NCI-H446 treated with DMSO at 0.1 percent for 48 hours (cell line): ENCODE data around the gene DUSP9.

Experiments used
- DNase-seq: peaks from one replicate; lab custom pipeline; 2025; lab: John Stamatoyannopoulos, UW

Gene DUSP9

DNA sequence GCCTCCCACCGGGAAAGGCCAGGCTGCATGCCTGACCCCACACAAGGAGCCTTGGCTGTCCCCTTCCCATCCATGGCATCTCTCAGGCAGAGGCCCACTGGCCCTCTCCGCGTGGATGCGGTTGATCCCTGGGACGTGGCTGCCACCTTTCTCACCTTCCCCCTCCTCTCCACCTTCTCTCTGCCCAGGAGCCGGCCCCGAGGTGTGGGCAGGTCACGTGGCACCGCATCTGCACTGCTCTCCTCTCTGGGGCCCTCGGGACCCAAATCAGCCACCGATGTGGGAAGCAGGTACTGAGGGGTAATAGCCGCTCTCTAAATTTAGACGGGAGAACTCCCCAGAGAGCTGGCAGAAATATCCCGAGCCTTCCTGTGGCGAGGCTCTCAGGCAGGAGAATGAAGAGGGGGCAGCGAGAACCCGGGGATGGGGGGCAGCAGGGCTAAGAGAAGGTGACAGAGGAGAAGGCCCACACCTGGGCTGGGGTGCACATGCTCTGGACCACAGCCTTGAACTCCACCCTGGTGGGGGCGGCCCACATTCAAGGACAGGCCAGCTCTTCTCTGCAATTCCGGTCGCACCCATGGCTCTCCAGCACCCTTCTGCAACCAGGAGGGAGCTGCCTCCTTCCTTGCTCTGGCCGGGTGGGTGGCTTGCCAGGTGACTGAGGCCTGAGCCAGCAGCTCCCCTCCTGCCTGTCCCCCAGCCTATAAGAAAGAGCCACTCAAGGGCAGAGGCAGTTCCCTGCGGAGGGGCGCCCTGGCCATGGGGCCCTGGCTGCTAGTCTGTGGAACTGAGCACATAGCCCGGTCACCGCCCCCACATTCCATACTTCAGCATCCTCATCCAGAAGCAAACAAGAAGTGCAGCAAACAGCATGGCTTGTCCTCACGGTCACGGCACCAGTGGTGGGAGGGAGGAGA is 9.6 kb upstream of the DUSP9 start:
- DNase-seq, result no peak

DNA sequence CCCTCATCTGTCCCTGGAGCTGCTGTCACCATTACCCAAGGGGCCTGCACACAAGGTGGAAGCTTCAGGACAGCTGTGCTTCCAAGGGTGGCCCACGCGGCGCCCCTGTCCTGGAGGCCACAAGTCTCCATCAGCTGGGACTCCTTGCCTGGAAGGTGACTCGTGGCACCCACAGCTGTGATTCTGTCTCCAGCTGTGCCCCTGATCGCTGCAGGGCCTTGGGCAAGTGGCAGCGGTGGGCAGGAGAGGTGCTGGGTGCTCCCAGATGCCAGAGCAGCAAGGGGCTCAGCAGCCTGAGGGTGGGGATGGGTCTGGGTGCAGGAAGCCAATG is 9.0 kb upstream of the DUSP9 start:
- no peak for DNase-seq

DNA sequence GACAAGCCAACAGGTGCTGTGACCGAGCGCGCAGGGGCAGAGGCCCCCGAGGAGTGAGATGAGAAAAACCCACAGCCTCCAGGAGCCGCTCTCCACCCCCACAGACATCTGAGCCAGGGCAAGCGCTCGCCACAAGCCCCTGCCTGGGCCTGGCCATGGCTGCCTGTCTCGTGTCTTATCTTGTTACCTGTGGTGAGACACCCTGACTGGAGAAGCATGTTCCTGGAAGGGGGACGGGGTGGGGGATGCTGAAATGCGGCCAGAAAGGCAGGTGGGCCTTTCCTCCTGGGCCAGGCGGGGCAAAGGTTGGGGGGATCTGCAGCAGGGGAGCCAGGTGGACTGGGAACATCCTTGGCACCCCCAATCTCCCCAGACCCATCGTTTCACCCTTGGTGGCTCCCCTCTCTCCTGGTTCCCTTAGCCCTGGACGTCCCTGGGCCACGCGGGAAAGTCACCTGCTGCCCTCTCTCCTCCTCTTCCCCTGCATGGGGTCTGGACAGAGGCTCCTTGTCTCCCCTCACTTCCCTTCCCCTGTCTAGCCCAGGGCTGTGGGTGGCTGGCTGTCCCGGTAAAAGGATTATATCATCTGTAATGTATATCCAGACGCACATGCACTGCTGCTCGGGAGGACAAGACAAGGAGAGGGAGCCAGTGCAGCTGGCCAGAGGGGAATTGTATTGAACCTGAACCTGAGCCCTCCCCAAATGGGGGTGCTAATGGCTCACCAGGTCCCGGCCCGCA is 8.4 kb upstream of the DUSP9 start:
- DNase-seq, result no peak

DNA sequence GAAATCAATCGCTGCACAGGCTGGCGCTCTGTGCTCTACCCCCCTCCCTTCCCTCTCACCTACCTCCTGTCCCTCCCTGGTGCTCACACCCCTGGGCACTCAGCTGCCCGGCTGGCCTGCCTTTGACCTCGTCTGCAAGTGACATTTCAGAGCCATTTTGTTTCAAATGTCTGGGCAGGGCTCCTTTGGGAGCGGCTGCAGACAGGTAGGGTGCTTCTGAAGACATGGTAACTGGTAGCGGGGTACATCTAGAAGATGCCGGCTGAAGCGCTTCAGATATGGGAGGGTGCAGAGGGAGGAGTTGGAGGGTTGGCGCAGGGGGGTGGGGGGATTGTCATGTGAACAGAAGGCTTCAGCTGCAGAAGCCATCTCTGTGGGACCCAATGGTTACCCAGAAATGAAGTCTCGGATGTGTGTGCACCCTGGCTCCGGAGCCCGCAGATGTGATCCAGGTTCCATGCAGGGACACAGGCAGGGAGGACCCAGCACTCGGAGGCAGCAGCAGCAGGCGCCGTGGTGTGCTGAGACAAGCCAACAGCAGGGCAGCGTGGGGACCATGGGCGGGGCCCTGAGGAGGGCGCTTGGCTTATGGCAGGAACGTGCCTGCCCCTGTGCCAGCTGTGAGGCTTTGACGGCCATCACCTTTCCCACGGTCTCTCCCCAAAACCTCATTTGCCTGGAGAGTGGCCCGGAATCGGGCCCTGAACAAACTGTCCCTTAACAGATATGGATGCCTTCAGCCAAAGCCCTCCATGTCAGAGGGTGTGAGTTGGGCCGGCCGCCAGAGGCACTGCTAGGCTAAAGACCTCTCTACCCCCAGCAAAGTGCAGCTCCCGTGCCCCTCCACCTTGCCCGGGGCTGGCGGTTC is 7.6 kb upstream of the DUSP9 start:
- DNase-seq, result no peak

DNA sequence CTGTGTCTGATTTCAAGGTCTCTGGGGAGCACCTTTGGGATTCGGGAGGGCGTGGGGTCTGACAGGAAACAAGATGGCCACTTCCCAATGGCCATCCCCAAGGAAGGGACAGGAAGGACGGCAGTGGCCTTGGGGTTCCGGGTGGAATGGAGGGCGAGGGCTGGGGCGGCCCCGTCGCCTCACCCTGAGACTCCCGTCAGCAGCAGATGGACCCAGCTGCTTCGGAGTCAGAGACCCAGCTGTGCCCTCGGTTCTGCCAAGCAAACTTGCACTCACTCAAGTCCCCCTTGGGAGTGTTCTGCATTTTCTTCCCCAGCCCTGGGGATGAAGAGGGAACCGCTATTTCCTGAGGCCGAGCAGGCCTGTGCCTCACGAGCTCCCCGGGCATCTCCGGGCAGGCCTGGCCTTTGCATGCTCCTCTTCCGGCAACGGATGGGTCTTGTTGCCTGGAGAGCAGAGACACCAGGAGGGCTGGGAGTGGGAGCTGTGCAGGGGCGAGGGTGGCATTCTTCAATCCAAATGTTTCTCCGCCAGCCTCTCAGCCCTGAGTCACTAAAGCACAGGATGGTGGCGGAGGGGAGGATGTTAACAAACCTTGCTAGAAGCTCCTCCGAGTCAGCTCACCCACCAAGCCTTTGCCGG is 6.8 kb upstream of the DUSP9 start:
- DNase-seq, result no peak

DNA sequence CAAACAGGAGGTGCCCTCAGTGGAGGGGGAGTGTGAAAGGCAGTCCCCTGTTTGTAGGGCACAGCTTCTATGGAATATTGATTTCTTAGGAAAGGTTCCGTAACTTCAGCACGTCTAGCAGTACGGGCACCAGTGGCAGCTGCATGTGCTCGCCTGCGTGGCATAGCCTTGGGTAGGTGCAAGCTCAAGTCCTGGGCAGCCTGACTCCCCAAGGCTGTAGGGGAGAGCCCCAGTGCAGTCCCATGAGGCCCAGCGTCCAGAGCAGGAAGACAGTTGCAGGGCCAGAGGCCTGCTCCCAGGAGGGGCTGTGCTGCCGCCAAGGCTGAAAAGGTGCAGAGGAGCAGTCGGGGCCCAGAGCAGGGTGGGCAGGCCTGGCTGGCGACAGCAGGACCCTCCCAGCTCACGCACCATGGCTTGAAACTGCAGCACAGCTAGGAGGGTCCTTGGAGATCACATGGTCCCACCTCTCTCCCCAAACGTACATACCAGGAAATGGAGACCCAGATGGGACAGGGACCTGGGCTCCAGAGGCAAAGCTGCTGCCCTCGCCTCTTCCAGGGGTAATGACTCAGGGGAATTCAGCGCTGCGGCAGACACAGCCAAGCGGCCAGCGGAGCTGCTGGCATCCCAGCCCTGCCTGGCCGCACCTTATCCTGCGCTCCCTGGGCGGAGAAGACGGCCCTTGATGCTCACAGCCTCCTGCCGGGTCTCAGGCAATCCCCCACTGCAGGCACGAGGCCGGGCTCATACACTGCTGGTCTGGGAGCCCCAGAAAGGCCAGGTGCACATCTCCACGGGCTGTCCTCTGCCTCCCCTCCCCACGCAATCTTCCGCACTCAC is 6.0 kb upstream of the DUSP9 start:
- DNase-seq, result no peak

DNA sequence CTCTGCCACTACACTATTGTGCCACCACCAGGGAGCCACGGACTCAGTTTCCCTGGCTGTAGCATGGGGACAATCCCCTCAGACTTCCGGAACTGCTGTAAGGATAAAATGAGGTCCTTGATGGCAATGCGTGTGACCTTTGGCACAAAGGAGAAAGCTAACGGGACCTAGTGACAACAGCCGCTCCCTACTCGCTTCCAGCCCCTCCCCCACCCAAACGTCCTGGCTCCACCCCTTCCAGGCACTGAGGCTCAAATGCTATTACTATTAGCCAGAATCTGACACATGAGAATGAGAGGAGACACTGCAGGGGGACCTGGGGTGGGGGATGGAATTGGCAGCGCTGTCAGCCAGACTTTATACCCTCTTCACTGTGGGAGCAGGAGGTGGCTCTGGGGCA is 5.4 kb upstream of the DUSP9 start:
- DNase-seq, result no peak

DNA sequence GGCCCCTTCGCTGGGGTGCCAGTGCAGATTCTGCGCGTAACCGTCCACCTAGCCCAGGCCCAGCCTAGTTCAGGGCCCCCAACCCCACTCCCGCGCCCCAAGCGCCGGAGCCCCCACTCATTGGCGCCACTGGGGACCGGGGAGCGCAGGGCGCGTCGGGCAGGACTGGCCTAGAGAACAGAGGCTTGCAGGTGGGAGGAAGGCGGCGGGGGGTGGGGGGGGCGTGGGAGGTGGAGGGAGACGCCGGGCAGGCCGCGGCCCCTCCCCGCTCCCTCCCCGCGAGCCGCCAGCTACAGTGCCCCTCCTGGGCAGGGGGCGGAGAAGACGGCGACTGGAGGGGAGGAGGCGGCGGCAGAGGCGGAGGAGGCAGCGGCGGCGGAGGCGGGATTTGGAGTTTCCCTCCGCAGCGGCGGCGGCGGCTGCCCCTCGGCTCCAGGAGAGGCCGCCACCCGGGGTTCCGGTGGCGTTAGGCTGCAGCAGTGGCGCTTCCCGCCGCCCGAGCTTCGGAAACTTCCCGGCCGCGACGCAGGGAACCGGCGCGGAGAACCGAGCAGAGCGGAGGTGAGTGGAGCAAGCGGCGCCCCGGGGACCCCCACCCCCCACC is 4.8 kb upstream of the DUSP9 start:
- DNase-seq, result no peak

DNA sequence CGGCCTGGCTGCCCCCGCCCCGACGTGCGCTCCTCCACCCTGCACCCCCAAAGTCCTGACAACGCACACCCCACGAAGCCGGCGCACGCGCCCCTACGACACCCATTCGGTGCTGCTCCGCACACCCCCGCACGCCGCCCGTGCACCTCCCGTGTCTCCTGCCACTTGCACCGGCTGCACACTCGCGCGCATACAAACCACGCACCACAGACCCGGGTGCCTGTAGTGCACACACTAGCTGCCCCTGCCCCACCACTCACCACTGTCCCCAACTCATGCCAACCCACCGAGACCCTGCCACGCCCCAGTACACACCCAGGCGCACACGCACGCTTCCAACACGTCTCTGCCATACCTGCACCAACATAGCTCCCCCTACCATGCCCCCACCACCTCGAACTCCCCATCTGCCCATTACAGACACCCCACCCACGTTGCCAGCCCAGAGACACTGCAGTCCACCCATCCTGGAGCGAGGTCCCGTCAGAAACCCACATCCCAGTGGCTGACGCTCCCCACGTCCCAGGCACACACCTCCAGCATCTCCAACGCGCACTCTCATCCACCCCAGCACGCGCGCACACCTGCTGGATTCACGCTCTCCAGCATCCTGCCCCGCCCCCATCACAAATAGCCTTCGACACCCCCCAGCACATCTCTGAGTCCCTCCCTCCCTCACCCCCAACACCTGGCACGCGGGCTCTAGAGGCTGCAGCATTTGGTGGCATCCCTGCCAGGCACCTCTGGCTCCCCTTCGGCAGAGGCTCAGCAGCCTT is 4.2 kb upstream of the DUSP9 start:
- DNase-seq, result no peak

DNA sequence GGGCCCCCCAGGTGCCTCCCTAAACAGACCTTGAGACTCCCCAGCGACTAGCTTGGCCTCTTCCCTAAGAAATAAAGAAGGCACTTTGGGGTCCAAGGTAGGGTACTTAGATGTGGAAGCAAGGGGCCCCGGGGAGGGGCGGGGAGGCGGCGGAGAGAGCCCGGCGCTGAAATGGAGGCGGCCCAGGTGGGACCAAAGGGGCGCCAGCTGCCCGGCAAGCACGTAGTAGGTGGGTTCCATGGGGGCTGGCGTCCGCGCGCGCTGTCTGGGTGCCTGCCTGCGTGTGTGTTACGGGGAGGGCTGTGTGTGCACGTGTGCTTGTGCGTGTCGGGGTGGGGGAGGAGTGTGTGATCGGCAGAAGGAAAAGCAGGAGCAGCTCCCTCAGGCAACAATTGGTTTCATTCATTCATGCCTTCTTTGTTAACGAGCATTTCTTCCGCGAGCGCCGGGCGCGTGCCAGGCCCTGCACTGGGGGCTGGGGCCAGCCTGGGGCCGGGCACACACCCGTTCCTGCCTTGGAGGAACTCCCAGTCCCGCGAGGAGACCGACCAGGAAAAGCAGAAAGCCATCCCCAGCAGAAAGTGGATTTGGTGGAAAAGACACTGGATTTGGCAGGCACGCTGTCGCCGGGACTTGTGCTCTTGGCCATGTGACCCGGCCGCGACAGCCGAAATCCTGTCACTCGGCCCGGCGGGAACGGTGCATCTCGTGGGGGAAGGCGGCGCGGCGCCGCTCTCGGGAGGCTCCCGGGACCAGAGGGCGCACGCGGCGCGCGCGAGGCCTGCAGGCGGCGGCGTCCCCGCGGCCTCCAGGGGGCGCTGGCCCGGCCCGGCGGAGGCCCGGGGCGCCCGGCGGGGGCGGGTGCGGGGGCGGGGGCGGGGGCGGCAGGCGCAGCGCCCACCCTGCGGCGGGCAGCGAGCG is 3.3 kb upstream of the DUSP9 start:
- DNase-seq, result no peak

DNA sequence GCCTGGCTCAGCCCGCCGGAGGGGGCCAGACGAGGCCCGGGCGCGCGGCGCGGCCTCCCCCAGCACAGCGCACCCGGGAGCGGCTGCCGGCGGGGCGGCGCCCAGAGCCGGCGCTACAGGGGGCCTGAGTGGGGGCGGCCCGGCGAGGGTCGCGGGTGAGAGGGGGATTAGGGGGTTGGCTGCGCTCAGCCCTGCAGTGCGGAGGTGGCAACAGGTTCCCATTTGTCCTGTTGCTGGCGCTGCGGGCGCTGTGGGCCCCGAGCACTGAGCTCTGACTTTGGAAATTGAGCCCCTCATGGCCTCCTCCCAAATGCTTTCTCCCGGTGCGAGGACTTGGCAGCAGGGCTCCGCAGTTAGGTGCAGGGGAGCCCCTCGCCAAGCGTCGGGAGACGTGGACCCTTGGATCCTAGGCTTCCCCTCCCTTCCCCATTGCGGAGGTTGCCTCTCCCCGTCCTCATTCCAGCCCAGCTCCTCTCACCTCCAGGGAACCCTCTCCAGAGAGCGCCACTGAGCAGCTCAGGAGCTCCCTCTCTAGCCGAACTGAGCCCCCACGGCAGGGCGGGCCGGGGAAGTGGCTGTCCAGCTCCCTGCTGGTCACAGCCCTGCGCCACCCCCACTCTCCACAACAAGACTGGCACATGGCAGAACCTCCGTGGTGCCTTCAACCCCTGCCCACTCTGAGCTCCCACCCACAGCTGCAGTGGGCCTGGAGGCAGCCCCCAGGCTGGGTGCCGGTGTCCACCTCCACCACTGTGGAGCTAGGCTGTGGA is 2.5 kb upstream of the DUSP9 start:
- no peak for DNase-seq

DNA sequence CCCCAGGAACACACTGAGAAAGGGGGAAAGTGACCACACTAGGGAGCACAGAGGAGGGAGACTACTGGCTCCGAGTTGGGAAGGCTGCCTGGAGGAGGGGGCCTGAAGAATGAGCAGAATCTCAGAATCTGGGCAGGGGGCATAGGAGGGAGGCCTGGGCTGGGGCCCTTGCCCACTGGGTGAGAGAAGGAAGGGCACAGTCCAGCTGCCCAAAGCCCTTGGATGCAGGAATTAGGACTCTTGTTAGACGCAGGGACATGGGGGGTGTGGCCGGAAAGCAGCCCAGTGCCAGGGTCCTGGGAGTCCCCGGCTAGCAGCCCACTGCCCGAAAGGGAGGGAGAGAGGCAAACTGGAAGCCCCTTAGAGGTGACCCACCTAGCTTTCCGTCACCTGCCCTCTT is 1.9 kb upstream of the DUSP9 start:
- DNase-seq, result no peak

DNA sequence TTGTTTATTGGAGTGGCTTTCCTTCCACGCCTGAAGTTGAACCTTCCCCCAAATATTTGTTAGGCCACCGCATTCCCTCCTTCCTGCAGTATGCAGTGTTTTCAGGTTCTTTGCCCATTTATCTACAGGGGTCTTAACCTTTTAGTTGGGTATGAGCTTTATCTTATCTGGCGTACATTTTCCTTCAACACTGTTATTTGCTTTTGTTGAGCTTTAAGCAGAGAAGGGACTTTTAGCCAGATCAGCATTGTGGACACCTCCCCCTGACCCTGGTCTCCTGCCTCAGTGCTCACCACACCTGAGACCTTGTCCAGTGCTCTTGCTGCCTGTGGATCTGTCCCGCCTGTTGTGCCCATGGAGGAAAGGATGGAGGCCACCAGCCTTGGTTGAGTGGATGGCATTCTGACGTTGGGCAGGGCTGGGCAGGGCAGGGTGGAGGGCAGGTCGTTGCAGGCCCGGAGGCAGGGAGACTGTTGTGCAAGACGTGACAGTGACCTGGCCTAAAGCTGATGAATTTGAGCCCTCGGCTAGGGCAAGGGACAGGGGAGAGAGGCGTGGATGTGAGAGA is 998 bp upstream of the DUSP9 start:
- no peak for DNase-seq

DNA sequence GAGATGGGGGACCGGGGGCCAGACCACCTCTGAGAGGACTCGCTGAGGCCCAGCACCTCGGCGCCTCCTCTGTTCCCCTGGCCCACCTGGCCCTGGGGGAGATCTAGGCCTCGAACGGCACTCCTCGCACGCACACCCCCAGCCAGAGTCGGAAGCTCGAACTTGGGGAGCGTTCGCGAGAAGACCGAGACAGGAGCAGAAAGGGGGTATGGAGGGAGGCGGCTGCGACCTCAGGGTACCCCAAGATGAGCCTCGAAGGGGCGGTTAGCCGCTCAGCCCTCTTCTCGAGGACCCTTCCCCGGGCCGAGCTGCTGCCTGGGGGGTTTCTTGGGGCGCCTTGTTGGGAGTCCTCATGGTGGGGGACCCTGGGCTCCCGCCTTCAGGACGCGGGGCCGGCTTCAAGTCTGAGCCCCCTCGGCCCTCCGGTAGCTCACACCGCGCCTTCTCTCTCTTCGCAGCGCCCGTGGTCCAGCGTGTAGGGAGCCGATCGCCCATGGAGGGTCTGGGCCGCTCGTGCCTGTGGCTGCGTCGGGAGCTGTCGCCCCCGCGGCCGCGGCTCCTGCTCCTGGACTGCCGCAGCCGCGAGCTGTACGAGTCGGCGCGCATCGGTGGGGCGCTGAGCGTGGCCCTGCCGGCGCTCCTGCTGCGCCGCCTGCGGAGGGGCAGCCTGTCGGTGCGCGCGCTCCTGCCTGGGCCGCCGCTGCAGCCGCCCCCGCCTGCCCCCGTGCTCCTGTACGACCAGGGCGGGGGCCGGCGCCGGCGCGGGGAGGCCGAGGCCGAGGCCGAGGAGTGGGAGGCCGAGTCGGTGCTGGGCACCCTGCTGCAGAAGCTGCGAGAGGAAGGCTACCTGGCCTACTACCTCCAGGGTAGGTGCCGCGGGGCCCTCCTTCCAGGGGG is 706 bp downstream of the DUSP9 start:
- DNase-seq, result no peak

DNA sequence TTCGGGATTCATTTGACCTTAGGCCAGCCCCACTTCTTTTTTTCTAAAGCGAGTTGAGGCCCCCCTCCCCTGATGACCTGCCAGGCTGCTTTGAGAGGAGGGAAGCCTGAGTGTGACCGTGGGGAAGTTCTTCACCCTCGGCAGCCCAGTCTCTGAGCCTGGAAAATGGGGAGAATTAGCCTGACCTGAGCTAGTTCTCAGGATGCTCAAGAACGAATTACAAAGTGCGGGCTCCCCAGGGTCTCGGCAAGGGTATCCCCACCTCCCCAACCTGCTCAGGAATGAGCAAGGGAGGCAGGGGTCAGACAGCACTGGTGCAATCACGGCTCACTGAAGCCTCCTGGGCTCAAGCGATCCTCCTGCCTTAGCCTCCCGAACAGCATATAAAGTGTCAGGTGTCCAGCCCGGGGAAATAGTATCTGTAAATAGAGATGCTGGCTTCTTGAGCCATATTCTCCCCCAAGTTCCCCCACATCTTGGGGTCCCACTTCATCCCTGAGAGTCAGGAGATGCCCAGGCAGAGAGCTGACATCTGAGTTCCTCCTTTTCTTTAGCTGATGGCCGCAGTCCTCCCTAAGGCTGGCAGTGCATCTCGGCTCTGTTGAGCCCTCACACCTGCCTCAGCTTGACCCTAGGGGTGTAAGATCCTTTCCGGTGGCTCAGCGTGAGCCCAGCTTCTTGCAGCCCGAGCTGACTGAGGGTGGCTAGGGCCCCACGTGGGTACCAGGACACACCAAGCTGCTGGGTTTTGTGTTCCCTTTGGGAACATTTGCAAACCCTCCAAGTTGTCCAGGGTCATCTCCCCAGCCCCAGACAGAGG is 1.6 kb downstream of the DUSP9 start:
- DNase-seq, result no peak
